GM18519 (cell line): ENCODE measurements around the gene SYF2.

Experiments used
- ATAC-seq: cut with Tn5 transposase; IDR thresholded peaks from one replicate; pipeline ENCODE4 v1.9.1; 2021; ENCODE audit warnings: mild to moderate bottlenecking, moderate library complexity; ENCODE audit not compliant: unreplicated experiment, low FRiP score

Gene SYF2

DNA sequence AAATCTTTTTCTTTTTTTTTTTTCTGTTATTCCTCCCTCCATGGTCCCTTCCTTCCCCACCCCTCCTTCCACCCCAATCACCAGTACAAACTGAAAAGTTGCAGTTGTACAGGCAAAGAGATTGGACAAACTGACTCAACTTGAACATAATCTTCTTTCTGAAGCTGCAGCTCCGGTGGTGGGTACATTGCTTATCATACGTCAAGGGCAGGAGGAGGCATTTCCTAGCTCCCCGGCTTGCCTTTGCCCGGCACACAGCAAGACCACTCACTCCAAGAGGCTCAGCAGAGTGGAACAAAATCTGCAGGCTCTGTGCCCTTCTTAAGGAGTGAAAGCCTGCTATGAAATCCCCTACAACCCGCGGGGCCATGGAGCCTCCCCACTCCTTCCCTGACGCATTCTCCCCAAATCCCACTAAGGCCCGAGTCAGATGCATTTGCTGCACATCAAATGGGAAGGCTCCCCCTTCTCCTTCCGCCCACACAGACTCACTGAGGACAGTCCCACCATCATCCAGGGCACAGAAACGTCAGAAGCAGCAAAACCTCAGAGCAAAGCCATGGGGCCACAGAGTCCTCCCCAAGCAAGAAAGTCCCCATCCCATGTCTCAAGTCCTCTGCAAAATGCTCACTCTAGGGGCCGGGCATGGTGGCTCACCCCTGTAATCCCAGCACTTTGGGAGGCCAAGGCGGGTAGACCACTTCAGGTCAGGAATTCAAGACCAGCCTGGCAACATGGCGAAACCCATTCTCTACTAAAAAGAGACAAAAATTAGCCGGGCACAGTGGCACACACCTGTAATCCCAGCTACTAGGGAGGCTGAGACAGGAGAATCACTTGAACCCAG lies 45.9 kb downstream of the SYF2 start:
- no peak for ATAC-seq

DNA sequence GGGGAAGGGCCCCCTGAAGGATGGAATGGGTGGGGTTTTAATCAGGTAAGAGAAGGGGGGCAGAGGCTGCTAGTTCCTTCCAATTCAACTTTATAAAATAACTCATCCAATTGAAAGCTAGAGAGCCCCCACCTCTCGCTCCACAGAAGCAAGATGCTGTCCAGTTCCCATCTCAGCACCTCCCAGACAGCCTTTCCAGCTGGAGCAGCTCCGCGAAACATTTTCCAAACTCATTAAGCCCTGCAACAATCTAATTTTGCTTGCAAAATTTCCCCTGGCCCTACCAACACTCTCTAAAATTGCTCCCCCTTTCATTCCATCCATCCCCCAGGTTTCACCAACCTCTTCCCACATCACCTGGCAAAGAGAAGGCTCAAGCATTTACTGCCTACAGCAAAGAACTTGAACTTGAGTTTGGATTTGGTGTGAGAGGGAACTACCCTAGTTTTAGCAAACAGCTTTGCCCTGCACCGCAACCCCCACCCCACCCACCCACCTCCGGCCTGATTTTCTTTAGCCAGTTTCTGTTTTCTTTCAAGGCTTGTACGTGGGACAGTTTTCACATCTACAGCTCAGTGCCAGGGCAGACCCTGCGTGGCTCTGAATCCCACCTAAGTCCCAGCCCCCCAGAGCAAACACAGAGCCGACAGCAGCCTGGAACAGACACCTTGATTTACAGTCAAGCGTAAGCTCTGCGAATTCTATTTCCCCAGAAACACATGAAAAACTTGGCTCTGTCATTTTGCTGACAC lies 46.7 kb downstream of the SYF2 start:
- ATAC-seq: no peak

DNA sequence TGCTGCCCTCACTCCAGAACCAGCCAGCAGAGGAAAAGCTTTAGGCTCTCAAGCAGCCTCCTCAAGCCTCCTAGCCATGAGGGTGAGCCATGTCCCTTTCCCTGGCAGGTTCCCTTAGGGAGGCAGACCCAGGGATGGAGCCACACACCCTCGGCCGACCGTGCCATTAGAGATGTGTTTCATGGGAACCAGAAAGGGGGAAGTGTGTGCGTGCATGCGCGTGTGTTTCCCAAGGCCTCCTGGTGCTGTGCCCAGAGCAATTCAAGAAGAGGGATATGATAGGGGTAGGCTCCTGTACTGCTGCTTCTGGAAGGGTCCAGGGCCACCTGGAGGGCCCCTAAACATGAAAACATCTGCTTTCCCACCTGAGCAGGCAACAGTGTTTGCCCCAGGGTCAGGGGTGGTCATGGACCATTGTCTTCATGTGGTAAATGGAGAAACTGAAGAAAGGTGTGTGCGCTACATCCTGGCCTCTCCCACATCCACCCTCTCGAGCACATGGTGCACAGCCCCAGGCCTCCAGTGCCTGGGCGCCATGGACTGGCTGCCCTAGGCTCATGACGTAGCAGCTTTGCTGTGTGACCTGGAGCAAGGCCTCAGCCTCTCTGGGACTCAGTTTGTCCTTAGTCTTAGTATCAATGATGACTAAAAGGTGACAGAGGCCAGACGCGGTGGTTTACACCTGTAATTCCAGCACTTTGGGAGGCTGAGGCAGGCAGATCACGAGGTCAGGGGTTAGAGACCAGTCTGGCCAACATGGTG lies 48.1 kb downstream of the SYF2 start:
- ATAC-seq: no peak

DNA sequence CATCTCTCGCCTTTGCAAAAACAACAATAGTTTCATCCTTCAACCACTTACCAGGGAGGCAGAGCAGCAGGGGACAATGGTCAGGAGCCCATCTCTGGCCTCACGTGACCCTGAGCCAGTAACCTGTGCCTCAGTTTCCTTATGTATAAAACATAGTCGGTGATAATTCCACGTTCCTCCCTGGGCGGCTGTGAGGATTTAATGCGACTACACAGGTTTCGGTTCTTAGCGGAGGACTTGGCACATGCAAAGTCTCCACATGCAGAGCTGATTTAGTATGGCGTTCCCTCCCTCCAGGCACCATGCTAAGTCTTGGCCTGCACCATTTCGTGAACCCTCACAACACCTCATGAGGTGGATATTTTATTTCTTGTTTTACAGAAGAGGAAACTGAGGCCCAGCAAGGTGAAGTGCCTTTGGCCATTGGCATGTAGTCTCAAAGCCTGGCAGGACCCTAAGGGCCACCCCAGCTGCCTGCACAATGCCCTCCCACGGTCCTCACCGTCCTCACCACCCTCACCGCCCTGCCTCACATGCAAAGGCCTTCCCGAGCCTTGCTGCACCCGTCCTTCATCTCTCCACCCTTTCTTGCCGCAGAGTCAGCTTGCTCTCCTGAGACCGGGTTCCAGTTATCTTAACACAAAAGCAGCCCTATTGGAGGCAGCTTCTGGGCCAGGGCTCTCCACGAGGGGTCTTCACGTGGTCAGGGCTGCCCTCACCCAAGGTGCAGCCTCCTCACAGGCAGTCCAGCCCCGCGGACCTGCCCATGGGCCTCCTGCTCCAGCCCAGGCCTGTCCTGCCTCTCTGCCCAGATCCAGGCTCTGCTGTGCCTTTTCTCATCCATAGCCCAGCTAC lies 48.9 kb downstream of the SYF2 start:
- ATAC-seq: no peak

DNA sequence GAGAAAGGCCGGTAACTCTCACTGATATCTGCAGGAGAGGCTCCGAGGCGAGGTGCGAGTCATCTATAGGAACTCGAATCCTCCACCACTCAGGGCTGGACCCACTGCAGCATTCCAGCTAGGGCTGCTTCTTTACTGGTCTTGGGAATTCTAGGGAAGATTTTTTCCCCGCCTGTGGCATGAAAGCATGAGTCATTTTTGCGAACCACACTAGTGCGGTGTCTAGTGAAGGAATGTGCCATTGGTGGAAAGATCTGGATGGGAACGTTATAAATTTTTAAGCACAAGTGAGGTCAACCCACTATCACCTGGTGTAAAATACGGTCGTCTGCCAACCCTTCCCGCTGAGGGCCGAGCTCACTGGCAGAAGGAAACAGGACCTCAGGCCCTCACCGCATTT lies 49.7 kb downstream of the SYF2 start:
- no peak for ATAC-seq

DNA sequence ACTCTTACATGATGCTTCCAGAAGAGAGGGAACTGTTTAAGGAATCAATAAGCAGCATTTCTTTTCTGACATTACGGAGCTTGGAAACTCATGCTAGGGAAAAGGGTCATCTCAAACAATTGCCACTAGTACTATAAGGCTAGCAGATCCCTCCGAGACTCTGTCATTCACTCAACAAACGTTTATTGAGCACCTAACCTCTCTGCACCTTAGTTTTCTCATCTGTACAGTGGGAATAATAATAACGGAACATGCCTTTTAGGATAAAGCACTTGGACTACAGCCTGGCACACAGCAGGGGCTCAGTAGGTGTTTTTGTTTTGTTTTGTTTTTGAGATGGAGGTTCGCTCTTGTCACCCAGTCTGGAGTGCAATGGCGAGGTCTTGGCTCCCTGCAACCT lies 51.3 kb downstream of the SYF2 start:
- ATAC-seq: no peak

DNA sequence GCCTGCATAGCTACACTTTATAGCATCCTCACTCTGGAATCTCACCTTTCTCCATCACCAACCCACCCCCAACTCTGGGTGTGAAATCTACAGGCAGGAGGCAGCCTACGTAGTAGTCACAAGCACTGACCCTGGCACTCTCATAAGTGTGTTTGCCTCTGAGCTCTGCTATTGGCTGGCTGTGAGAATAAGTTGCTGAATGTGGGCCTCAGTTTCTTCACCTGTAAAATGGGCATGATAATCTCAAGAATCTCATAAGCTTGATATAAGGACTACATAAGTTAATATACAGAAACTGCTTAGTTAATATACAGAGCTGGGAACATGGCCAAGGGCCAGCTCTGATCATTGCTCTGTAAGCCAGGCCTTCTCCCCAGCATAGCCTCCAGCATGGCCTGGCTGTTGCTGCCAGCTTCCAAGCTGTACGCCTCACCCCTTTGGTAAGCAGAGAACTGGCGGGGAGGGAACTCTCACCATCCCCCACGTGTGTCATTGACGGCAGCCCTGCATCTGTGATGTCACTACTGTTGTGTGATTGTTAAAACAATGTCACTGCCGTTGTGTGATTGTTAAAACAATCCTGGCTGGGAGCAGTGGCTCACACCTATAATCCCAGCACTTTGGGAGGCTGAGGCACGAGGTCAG lies 53.3 kb downstream of the SYF2 start:
- ATAC-seq: no peak

DNA sequence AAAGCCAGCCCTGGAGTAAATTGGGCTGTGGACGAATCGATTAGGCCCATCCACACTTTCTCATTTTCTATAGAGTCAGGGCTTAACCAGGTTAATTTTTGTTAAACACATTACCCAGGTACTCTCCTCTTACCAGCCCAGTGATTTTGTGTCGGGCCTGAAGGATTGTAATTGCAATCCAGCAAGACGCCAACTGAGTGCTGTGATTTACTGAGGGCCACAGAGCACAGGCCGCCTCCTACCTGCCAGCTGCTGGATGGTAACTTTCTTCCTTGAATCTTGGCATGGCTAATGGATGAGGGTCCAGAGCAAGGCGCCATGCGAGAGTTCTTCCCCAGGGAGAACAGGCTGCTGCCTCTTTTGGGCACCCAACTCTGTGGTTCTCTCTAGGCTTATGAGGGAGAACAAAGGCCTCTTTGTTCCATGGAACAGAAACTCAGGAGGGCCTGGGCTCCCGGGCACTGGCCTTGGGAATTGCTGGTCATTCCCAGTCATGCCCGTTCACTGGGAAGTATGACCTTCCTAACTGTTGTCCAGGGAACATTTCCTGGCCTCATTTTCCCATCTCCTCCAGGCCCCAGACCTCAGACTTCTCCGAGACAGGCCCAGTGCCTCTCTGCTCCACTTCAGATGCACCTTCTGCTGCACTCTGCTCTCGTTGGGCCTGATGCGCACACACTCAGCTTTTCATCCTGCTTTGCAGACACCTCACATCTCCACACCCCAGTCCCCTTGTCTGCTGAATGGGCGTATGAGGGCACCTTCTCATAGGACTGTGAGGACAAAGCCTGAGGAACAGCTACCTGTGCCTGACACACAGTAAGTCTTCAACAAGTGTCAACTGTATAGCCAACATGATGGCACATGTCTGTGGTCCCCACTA lies 57.3 kb downstream of the SYF2 start:
- no peak for ATAC-seq

DNA sequence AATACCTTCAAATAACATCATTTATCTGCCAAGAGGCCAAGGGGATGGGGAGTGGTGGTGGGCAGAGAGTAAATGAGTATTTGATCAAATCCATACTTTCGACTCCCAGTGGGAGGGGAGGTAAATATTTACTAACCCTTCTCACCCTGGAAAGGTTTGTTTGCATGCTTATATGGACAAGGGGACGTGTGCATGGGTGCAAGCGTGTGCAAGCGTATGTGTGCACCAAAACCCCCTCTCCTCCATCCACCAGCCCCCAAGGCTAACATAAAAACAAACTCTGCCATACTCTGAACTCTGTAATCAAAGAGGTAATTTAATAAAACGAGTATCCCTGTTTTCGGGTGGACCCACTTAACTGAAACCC lies 58.0 kb downstream of the SYF2 start:
- no peak for ATAC-seq

DNA sequence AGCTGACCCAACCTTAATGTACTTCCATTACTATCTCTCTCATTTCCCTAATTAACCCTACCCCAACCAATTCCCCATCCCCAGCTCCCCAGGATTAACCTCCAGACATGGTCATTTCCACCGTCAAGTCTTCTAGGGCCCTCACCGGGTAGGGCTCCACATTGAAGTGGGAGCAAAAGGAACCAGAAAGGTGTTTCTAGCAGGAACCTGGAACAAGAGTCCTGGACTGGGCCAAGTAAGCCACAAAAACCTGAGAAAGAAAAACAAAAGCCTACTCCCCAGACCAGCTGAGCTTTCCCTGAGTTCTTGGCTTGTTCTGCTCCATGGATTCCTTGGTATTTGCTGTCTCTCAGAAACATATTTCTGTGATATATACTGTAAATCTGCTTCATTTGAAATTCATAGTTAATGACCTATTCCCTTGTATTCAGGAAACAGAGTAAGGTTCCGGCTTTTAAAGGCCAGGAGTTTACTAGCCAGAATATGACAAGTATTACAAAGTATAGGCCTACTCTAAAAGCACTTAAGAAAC lies 58.4 kb downstream of the SYF2 start:
- ATAC-seq: no peak
